Tibial nerve (tissue), 4 donors: ENCODE results near the gene POLR3C. TPM values are rescaled to one million over a fixed set of nuclear protein-coding genes. Genes with fewer than 3 reads are reported as not detected.
A peak's percentile ranks its signal among the peaks of the same experiment; 100 is the strongest.

Source experiments
- DNase-seq, 2 donors: peaks; one replicate each; pipeline ENCODE4 v3.0.0-alpha.2; 2019; ENCODE audit warnings: low spot score in 2 of 2
- H3K27ac ChIP-seq, 4 donors: fragments of 200-600 bp; sonication (generic) in 3 of 4; one replicate each; pipeline ENCODE4 v1.5.1; 2017 to 2019; ENCODE audit warnings: mild to moderate bottlenecking in 1 of 4
- H3K27me3 ChIP-seq, 2 donors: fragments of 200-600 bp; sonication (generic) in 1 of 2; one replicate each; pipeline versions ENCODE4 v1.5.1 to v1.6.0; 2017 to 2019
- H3K36me3 ChIP-seq, 3 donors: fragments of 200-600 bp; sonication (generic); one replicate each; pipeline ENCODE4 v1.5.1; 2018 to 2019
- H3K4me1 ChIP-seq, 4 donors: fragments of 200-600 bp; sonication (generic) in 3 of 4; one replicate each; pipeline ENCODE4 v1.5.1; 2017 to 2019
- H3K4me3 ChIP-seq, 4 donors: fragments of 200-600 bp; sonication (generic) in 3 of 4; one replicate each; pipeline ENCODE4 v1.5.1; 2017 to 2019; ENCODE audit warnings: mild to moderate bottlenecking in 1 of 4, moderate library complexity in 1 of 4
- H3K9me3 ChIP-seq, 4 donors: fragments of 200-600 bp; sonication (generic) in 3 of 4; one replicate each; pipeline ENCODE4 v1.5.1; 2017 to 2019
- EP300 ChIP-seq, 2 donors: sonication (generic); formaldehyde crosslinking; IDR thresholded peaks; one replicate each; pipeline ENCODE4 v1.6.1; 2017; ENCODE audit warnings: antibody characterized with exemption in 2 of 2, mild to moderate bottlenecking in 1 of 2
- POLR2A ChIP-seq, 2 donors: fragments of 450-650 bp; IDR thresholded peaks; one replicate each; pipeline ENCODE4 v1.6.1; 2017; ENCODE audit warnings: antibody characterized with exemption in 2 of 2, mild to moderate bottlenecking in 2 of 2, moderate library complexity in 2 of 2
- WGBS, 2 donors: methylation state at CpG; one replicate each; pipeline ENCODE4 v1.1.5; 2018; 5-methylcytosine and 5-hydroxymethylcytosine counted together
- total RNA-seq, 4 donors: library from RNA; depleted of rRNA; stranded (reverse); fragments of >200 nt; gene quantifications; one replicate each; pipeline ENCODE4 v1.1.0, GENCODE V29; 2016
- TF ChIP-seq, protein P1 (sequence below), 5 experiments: fragments of 200-600 bp in 3 of 5; fragments of 450-650 bp in 2 of 5; sonication (generic) in 3 of 5; IDR thresholded peaks; one replicate each; pipeline ENCODE4 v1.5.1; 2016 to 2019; ENCODE audit warnings: antibody characterized with exemption in 5 of 5, mild to moderate bottlenecking in 3 of 5, moderate library complexity in 2 of 5

Gene POLR3C
- total RNA-seq, 4 donors from 2014 or later: 25.9 to 39.6 (median 37.8) TPM

DNA sequence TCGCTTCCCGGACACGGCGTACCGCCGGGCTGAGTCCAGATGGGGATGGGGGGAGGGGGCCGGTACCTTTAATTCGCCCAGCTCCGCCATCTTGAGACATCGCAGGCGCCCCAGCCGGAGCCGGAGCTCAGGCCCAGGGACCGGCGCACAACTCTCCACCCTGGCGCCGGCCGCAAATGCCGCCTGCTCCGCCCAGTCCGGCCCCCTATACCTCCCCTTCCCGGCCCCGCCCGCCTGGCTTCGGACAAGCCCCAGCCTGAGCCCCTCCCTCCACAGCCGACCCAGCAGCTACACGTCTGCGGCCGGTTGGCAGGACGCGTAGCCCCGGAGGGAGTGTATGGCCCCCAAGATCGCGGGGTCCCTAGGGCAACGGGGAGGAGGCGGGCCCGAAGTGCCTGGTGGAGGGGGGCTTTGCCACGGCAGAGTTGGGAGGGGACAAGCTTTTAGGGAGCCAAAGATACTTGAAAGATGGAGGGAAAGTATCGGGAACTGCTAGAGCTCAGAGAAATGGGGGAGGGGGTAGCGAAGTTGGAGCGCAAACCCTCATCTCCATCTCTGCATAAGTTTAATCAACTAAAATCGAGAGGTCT, 35.0 kb downstream of the POLR3C start, which contains the start of gene PIAS3:
TSS of gene PIAS3 (minus strand) at position 181 of the 590 bp plus-strand sequence. CDS start at position 90, 91 bp downstream.
- no peaks in the 10 kb centered on the region for H3K9me3 ChIP-seq
- H3K4me3 ChIP-seq: peak within 1 kb of the TSS; percentile 55 to 90 (median 73)
- TF ChIP-seq, protein P1, sequence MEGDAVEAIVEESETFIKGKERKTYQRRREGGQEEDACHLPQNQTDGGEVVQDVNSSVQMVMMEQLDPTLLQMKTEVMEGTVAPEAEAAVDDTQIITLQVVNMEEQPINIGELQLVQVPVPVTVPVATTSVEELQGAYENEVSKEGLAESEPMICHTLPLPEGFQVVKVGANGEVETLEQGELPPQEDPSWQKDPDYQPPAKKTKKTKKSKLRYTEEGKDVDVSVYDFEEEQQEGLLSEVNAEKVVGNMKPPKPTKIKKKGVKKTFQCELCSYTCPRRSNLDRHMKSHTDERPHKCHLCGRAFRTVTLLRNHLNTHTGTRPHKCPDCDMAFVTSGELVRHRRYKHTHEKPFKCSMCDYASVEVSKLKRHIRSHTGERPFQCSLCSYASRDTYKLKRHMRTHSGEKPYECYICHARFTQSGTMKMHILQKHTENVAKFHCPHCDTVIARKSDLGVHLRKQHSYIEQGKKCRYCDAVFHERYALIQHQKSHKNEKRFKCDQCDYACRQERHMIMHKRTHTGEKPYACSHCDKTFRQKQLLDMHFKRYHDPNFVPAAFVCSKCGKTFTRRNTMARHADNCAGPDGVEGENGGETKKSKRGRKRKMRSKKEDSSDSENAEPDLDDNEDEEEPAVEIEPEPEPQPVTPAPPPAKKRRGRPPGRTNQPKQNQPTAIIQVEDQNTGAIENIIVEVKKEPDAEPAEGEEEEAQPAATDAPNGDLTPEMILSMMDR (IDR thresholded peaks at IDR 0.05): peak in 1 of 5 experiments; percentile 13
- peak in 1 of 2 donors; percentile 90 for TF ChIP-seq EP300 (IDR thresholded peaks at IDR 0.05)
- peak; percentile 56 to 83 for TF ChIP-seq POLR2A (IDR thresholded peaks at IDR 0.05)
- H3K4me1 ChIP-seq: peaks cover 0 to 30% (median 11%) of the 10 kb centered on the region in 4 donors
- peak within 1 kb of the TSS; percentile 75 to 96 (median 88) for H3K27ac ChIP-seq
- peak; percentile 93 to 94 for DNase-seq
- H3K27me3 ChIP-seq: no peaks in the 10 kb centered on the region
- peaks cover 0 to 30% (median 10%) of the 10 kb centered on the region in 3 donors for H3K36me3 ChIP-seq
- WGBS, 2 donors: 0 to 1% methylated on average over 23 to 28 of the region's 42 CpGs

DNA sequence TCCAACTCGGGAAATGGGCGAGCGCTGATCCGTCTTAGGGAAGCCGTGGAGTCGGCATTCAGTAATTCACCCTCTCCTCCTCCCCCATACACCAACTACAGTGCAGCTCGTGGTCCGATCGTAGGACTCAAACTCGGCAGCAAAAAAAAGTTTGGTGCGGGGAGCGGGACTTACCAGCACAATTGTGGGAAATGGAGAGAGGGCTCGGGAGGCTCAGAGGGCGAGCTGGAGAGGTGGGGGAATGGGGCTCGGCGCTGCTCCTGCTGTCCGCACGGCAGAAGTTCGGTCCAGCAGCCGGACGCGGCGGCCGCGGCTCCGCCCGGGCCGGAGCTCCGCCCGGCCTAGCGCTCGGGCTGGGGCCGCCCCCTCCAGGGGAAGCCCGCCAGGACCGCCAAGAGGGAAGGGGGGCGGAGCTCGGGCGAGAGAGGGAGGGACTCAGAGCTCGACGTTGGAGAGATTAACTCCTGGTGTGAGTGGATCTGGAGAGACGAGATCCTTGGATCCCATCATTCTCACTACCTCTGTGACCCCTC, 35.6 kb downstream of the POLR3C start:
- TF ChIP-seq, protein P1 (IDR thresholded peaks at IDR 0.05): peak in 3 of 5 experiments; percentile 9 to 48 (median 48)
- TF ChIP-seq POLR2A (IDR thresholded peaks at IDR 0.05): peak; percentile 76 to 83
- no peak for TF ChIP-seq EP300 (IDR thresholded peaks at IDR 0.05)
- 0% methylated on average over 40 to 41 of the region's 41 CpGs for WGBS, 2 donors
- Histone ChIP-seq H3K27ac (peak overlapping the region; percentile 75 to 96 (median 88)), H3K9me3 (no peaks in the 10 kb centered on the region), H3K4me1 (peaks cover 0 to 30% (median 11%) of the 10 kb centered on the region in 4 donors), H3K27me3 (no peaks in the 10 kb centered on the region), H3K36me3 (peaks cover 0 to 25% (median 10%) of the 10 kb centered on the region in 3 donors), H3K4me3 (peak overlapping the region; percentile 55 to 90 (median 73))
- peak; percentile 89 to 90 for DNase-seq

DNA sequence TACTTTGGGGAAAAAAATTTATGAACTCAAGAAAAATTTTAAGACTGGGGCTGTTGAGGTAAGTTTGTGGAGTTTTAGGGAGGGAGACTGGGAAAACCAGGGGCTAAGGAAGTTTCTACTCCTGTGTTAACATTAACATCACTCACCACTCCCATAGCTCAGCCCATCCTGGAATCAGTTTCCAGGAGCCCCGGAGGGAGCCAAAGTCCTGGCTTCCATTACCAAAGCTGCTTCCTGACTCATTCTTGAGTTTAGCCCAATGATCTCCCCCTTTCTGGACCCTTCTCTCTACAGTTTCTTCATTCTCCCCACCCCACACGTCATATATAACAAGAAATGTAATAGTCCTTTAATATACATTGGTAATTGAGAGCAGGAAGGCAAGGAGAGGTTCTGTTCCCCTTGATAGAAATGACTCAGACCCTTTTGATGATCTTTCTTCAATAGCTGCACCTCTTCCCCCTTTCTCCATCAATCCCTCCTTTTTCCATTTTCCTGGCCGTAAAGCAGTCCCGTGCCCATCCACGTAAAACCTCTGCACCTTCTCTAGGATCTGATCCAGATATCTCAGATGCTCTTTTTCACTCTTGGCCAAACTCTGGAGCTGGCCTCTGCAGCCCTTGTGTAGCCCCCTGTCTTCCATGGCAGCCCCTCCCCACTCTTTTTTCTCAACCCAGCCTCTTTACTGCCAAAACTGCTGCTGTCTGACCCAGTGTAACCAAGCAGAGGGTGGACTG, 39.5 kb downstream of the POLR3C start:
- H3K4me3 ChIP-seq: no peak overlapping the region
- peaks cover 0 to 13% (median 0%) of the 10 kb centered on the region in 3 donors for H3K36me3 ChIP-seq
- 63 to 73% methylated on average over 5 of the region's 5 CpGs for WGBS, 2 donors
- peaks cover 0 to 16% (median 4%) of the 10 kb centered on the region in 4 donors for H3K4me1 ChIP-seq
- TF ChIP-seq, protein P1 (IDR thresholded peaks at IDR 0.05): no peak
- TF ChIP-seq EP300 (IDR thresholded peaks at IDR 0.05): no peak
- no peak for TF ChIP-seq POLR2A (IDR thresholded peaks at IDR 0.05)
- no peak for DNase-seq
- no peaks in the 10 kb centered on the region for H3K9me3 ChIP-seq
- no peak overlapping the region for H3K27ac ChIP-seq
- no peaks in the 10 kb centered on the region for H3K27me3 ChIP-seq

DNA sequence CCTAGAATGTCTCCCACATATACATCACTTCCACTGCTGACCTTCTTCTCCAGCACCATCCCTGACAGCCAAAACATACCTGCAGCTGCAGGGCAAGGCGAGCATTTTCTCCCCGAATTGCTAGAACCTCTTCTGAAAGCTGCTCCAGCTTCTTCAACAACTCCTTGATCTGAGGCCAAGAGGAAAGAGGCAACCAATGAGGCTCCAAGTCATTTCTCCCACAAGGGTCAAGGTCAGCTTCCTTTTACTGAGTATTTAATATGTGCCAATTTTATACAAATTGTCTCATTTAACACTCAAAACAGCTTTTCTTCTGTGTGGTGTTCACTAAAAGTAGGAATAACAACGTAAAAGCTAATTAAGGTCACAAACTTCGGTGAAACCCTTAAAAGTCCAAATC, 44.2 kb downstream of the POLR3C start:
- Histone ChIP-seq H3K27me3 (no peaks in the 10 kb centered on the region), H3K4me1 (peaks cover 0 to 34% (median 0%) of the 10 kb centered on the region in 4 donors), H3K36me3 (peaks cover 0 to 13% (median 0%) of the 10 kb centered on the region in 3 donors), H3K9me3 (no peaks in the 10 kb centered on the region), H3K4me3 (no peak overlapping the region), H3K27ac (no peak overlapping the region)
- no peak for DNase-seq
- TF ChIP-seq, protein P1 (IDR thresholded peaks at IDR 0.05): no peak
- TF ChIP-seq EP300 (IDR thresholded peaks at IDR 0.05): no peak
- TF ChIP-seq POLR2A (IDR thresholded peaks at IDR 0.05): no peak
- WGBS, 2 donors: 43% methylated on average over 4 of the region's 4 CpGs
